GM23338 (cell line): Measurements from ENCODE around the gene IQSEC2. TPM values are rescaled to one million over a fixed set of nuclear protein-coding genes. Genes with fewer than 3 reads are reported as not detected.

Experiments used
- ATAC-seq: fragments of 200-7000 bp; cut with Tn5 transposase; 3 replicates; pipeline ENCODE4 v1.9.1; 2020
- DNase-seq: peaks from one replicate; pipeline ENCODE4 v3.0.0-alpha.2; 2015; ENCODE audit warnings: low spot score
- H2AFZ ChIP-seq: fragments of 200-600 bp; sonication (generic); 2 replicates; pipeline ENCODE4 v1.8.0; 2016; ENCODE audit warnings: antibody characterized with exemption, mild to moderate bottlenecking, moderate library complexity
- H3F3A ChIP-seq: fragments of 200-600 bp; sonication (generic); replicated peaks from 2 replicates; pipeline ENCODE4 v1.8.0; 2017; ENCODE audit warnings: antibody characterized with exemption, mixed run types, low read depth
- H3K27ac ChIP-seq: fragments of 200-600 bp; sonication (generic); 2 replicates; pipeline ENCODE4 v1.6.1; 2016; ENCODE audit warnings: low read depth
- H3K27me3 ChIP-seq: fragments of 200-600 bp; sonication (generic); 2 replicates; pipeline ENCODE4 v1.8.0; 2016; ENCODE audit warnings: mild to moderate bottlenecking, mixed run types, moderate library complexity; ENCODE audit not compliant: insufficient read depth
- H3K36me3 ChIP-seq: fragments of 200-600 bp; sonication (generic); 2 replicates; pipeline ENCODE4 v1.8.0; 2016; ENCODE audit warnings: mild to moderate bottlenecking; ENCODE audit not compliant: insufficient read depth
- H3K4me1 ChIP-seq: fragments of 200-600 bp; sonication (generic); 2 replicates; pipeline ENCODE4 v1.8.0; 2016; ENCODE audit warnings: mild to moderate bottlenecking, moderate library complexity; ENCODE audit not compliant: insufficient read depth
- H3K4me2 ChIP-seq: fragments of 200-600 bp; sonication (generic); 2 replicates; pipeline ENCODE4 v1.7.1; 2017; ENCODE audit warnings: mixed run types
- H3K4me3 ChIP-seq: fragments of 200-600 bp; sonication (generic); 2 replicates; pipeline ENCODE4 v1.6.1; 2016; ENCODE audit warnings: mixed run types
- H3K79me2 ChIP-seq: fragments of 200-600 bp; sonication (generic); replicated peaks from 2 replicates; pipeline ENCODE4 v1.8.0; 2017; ENCODE audit warnings: mild to moderate bottlenecking; ENCODE audit not compliant: insufficient read depth
- H3K9me2 ChIP-seq: fragments of 200-600 bp; sonication (generic); 2 replicates; pipeline ENCODE4 v1.8.0; 2017; ENCODE audit not compliant: insufficient read depth
- H4K20me1 ChIP-seq: fragments of 200-600 bp; sonication (generic); replicated peaks from 2 replicates; pipeline ENCODE4 v1.8.0; 2017; ENCODE audit warnings: mild to moderate bottlenecking; ENCODE audit not compliant: insufficient read depth
- H3K27ac Mint-ChIP-seq: 2 replicates; pipeline ENCODE4 v1.8.0; 2020; ENCODE audit warnings: inconsistent platforms, mild to moderate bottlenecking, moderate library complexity, mixed read lengths
- H3K27me3 Mint-ChIP-seq: 3 replicates; pipeline ENCODE4 v1.8.0; 2022; ENCODE audit warnings: low read depth, mild to moderate bottlenecking, moderate library complexity, mixed read lengths, inconsistent platforms; ENCODE audit not compliant: insufficient read depth, poor library complexity
- H3K36me3 Mint-ChIP-seq: 3 replicates; pipeline ENCODE4 v1.8.0; 2021; ENCODE audit warnings: low read depth, mild to moderate bottlenecking, inconsistent platforms, moderate library complexity, mixed read lengths
- H3K4me1 Mint-ChIP-seq: 3 replicates; pipeline ENCODE4 v1.8.0; 2020; ENCODE audit warnings: mild to moderate bottlenecking, inconsistent platforms, mixed read lengths
- H3K4me3 Mint-ChIP-seq: 3 replicates; pipeline ENCODE4 v1.8.0; 2021; ENCODE audit warnings: moderate library complexity, mild to moderate bottlenecking, inconsistent platforms, mixed read lengths
- H3K9me3 Mint-ChIP-seq: 3 replicates; pipeline ENCODE4 v1.8.0; 2020; ENCODE audit warnings: moderate library complexity, mild to moderate bottlenecking, inconsistent platforms, mixed read lengths
- CREB1 ChIP-seq: fragments of 250-450 bp; sonication (Bioruptor Pico); IDR thresholded peaks from 2 replicates; pipeline ENCODE4 v1.5.0; 2020; ENCODE audit warnings: low read depth, mild to moderate bottlenecking, moderate library complexity
- CTCF ChIP-seq, 2 experiments: fragments of 200-600 bp in 1 of 2; sonication (generic) in 1 of 2; conservative IDR thresholded peaks; 2 replicates each; pipeline versions ENCODE4 v1.5.1 to v1.6.1; 2016 to 2017; ENCODE audit warnings: antibody characterized with exemption in 2 of 2, low read depth in 2 of 2, mild to moderate bottlenecking in 2 of 2, moderate library complexity in 1 of 2
- ETS1 ChIP-seq: IDR thresholded peaks from 2 replicates; pipeline ENCODE4 v1.6.1; 2016; ENCODE audit warnings: antibody characterized with exemption
- EZH2phosphoT487 ChIP-seq: fragments of 200-600 bp; sonication (generic); IDR thresholded peaks from one replicate; pipeline ENCODE4 v1.8.1; 2018; ENCODE audit warnings: antibody characterized with exemption; ENCODE audit not compliant: unreplicated experiment
- JUNB ChIP-seq: IDR thresholded peaks from one replicate; pipeline ENCODE4 v1.6.1; 2016; ENCODE audit warnings: antibody characterized with exemption; ENCODE audit not compliant: unreplicated experiment
- NANOG ChIP-seq: IDR thresholded peaks from 2 replicates; pipeline ENCODE4 v1.6.1; 2016; ENCODE audit warnings: antibody characterized with exemption, borderline replicate concordance
- POLR2AphosphoS5 ChIP-seq: IDR thresholded peaks from 2 replicates; pipeline ENCODE4 v1.6.1; 2016; ENCODE audit warnings: antibody characterized with exemption, low read depth
- ZNF331 ChIP-seq: fragments of 250-450 bp; sonication (Bioruptor Pico); IDR thresholded peaks from 2 replicates; pipeline ENCODE4 v1.5.0; 2020; ENCODE audit warnings: low read depth, mild to moderate bottlenecking, moderate library complexity
- polyA plus RNA-seq: library from polyadenylated mRNA; unstranded; fragments of >200 nt; fragmentation: Nextera tagmentation; extraction: Ambion mirVana; gene quantifications from 2 replicates; pipeline ENCODE4 v1.2.1, GENCODE V29; 2016
- total RNA-seq: library from RNA; depleted of rRNA; stranded (reverse); fragments of >200 nt; shearing (Covaris generic); gene quantifications from 2 replicates; pipeline ENCODE4 v1.2.3, GENCODE V29; 2014

Gene IQSEC2
- total and polyA plus RNA-seq, 2 experiments from 2014 or later, result 12.3 to 92.2 TPM

- Mint-ChIP-seq H3K27ac (no peak overlapping the region), H3K36me3 (no peaks in the 10 kb centered on the region; the same call in 2 of the 3 replicates), H3K4me3 (no peak overlapping the region), H3K9me3 (no peaks in the 10 kb centered on the region), H3K27me3 (peaks cover 5% of the 10 kb centered on the region), H3K4me1 (peaks cover 29% of the 10 kb centered on the region)
- no peak for DNase-seq
- Histone ChIP-seq H3K4me3 (no peak overlapping the region), H3K4me1 (peaks cover 25% of the 10 kb centered on the region), H3K79me2 (no peaks in the 10 kb centered on the region), H4K20me1 (no peaks in the 10 kb centered on the region), H2AFZ (no peak overlapping the region), H3K27ac (no peak overlapping the region), H3K36me3 (no peaks in the 10 kb centered on the region), H3K9me2 (no peaks in the 10 kb centered on the region), H3K4me2 (no peak overlapping the region), H3F3A (no peaks in the 10 kb centered on the region), H3K27me3 (no peaks in the 10 kb centered on the region)
- TF ChIP-seq CREB1 (CRISPR knock-in tag) (no peak), CTCF (conservative IDR thresholded peaks at IDR 0.05; ENCODE audit: low read depth in 2 of 2) (no peak), POLR2AphosphoS5 (no peak)
- no peak for ATAC-seq
Observed at GRCh38 chrX:53330331-53330730, 48.9 kb upstream of the IQSEC2 start.

- no peak overlapping the region for H3K4me2 ChIP-seq
- no peak overlapping the region for H3K4me3 ChIP-seq
- no peaks in the 10 kb centered on the region for H3F3A ChIP-seq
- peaks cover 47% of the 10 kb centered on the region for H3K4me1 Mint-ChIP-seq
- H4K20me1 ChIP-seq, result no peaks in the 10 kb centered on the region
- peaks cover 18% of the 10 kb centered on the region for H3K27me3 Mint-ChIP-seq
- TF ChIP-seq NANOG (no peak), ZNF331 (CRISPR knock-in tag) (no peak), CTCF (conservative IDR thresholded peaks at IDR 0.05; ENCODE audit: low read depth in 2 of 2) (no peak), EZH2phosphoT487 (no peak), ETS1 (no peak), JUNB (no peak)
- H3K27me3 ChIP-seq, result no peaks in the 10 kb centered on the region
- peaks cover 11% of the 10 kb centered on the region for H3K79me2 ChIP-seq
- DNase-seq, result no peak
- H2AFZ ChIP-seq, result no peak overlapping the region
- no peaks in the 10 kb centered on the region for H3K36me3 ChIP-seq
- no peak for ATAC-seq
- H3K27ac Mint-ChIP-seq, result no peak overlapping the region
- H3K4me3 Mint-ChIP-seq, result no peak overlapping the region
- no peaks in the 10 kb centered on the region for H3K9me2 ChIP-seq
- no peaks in the 10 kb centered on the region; the same call in 1 of the 3 replicates for H3K9me3 Mint-ChIP-seq
- H3K27ac ChIP-seq, result no peak overlapping the region
- H3K4me1 ChIP-seq, result peaks cover 37% of the 10 kb centered on the region
- no peaks in the 10 kb centered on the region; the same call in 2 of the 3 replicates for H3K36me3 Mint-ChIP-seq
Observed at GRCh38 chrX:53324803-53325202, 43.4 kb upstream of the IQSEC2 start.
